PC-3 (cell line): ENCODE results near the gene GRIPAP1. TPM values are rescaled to one million over a fixed set of nuclear protein-coding genes. Genes with fewer than 3 reads are reported as not detected.

ENCODE experiments used
- ATAC-seq: fragments of 200-7000 bp; cut with Tn5 transposase; 2 replicates; pipeline ENCODE4 v1.9.1; 2020; ENCODE audit warnings: mild to moderate bottlenecking, moderate library complexity
- BruUV-seq: library from RNA; stranded (reverse); fragments of 400-500 nt; replicated peaks from 2 replicates; lab custom pipeline; 2021; lab: Mats Ljungman, UMichigan
- CTCF ChIA-PET: fragments of 300-600 bp; sonication (Branson Sonifier 250); formaldehyde crosslinking; loops from one replicate; lab custom pipeline; 2022; ENCODE audit warnings: antibody characterized with exemption; lab: Charles Lee
- POLR2A ChIA-PET: fragments of 300-600 bp; sonication (Branson Sonifier 250); formaldehyde crosslinking; loops from one replicate; lab custom pipeline; 2022; ENCODE audit warnings: antibody characterized with exemption; ENCODE audit not compliant: unreplicated experiment; lab: Charles Lee
- DNase-seq: peaks from one replicate; pipeline ENCODE4 v3.0.0-alpha.2; 2015
- H2AFZ ChIP-seq: fragments of 300-600 bp; sonication (generic); 2 replicates; pipeline ENCODE4 v1.6.0; 2016; ENCODE audit warnings: antibody characterized with exemption, low read length
- H3F3A ChIP-seq: fragments of 300-600 bp; sonication (generic); one replicate; pipeline ENCODE4 v1.6.0; 2017; ENCODE audit warnings: antibody characterized with exemption, low read length, control low read depth, mild to moderate bottlenecking; ENCODE audit not compliant: unreplicated experiment
- H3K27ac ChIP-seq: fragments of 300-600 bp; sonication (generic); 2 replicates; pipeline ENCODE4 v1.5.1; 2016; ENCODE audit warnings: mild to moderate bottlenecking, low read length
- H3K27me3 ChIP-seq: fragments of 300-600 bp; sonication (generic); 2 replicates; pipeline ENCODE4 v1.6.1; 2016; ENCODE audit warnings: low read length, mixed read lengths
- H3K36me3 ChIP-seq: fragments of 300-600 bp; sonication (generic); 2 replicates; pipeline ENCODE4 v1.6.1; 2016; ENCODE audit warnings: low read depth, mixed run types, low read length, mixed read lengths
- H3K4me1 ChIP-seq: fragments of 300-600 bp; sonication (generic); 2 replicates; pipeline ENCODE4 v1.5.1; 2016; ENCODE audit warnings: low read length; ENCODE audit not compliant: insufficient read depth
- H3K4me2 ChIP-seq: fragments of 300-600 bp; sonication (generic); 2 replicates; pipeline ENCODE4 v1.6.0; 2016; ENCODE audit warnings: low read length
- H3K4me3 ChIP-seq: fragments of 300-600 bp; sonication (generic); 2 replicates; pipeline ENCODE4 v1.5.1; 2016; ENCODE audit warnings: mild to moderate bottlenecking, low read length, mixed read lengths
- H3K79me2 ChIP-seq: fragments of 300-600 bp; sonication (generic); 2 replicates; pipeline ENCODE4 v1.6.1; 2017; ENCODE audit warnings: low read length, mixed read lengths
- H3K9ac ChIP-seq: fragments of 300-600 bp; sonication (generic); 2 replicates; pipeline ENCODE4 v1.6.0; 2016; ENCODE audit warnings: mild to moderate bottlenecking, low read length
- H3K9me2 ChIP-seq: fragments of 300-600 bp; sonication (generic); replicated peaks from 2 replicates; pipeline ENCODE4 v1.6.1; 2016; ENCODE audit warnings: mixed run types, low read length, mixed read lengths
- H3K9me3 ChIP-seq: fragments of 300-600 bp; sonication (generic); 2 replicates; pipeline ENCODE4 v1.6.1; 2016; ENCODE audit warnings: low read length, mixed read lengths
- H4K20me1 ChIP-seq: fragments of 300-600 bp; sonication (generic); 2 replicates; pipeline ENCODE4 v1.6.1; 2016; ENCODE audit warnings: low read length, mixed read lengths
- EZH2 ChIP-seq: fragments of 300-600 bp; sonication (generic); IDR thresholded peaks from one replicate; pipeline ENCODE4 v1.6.1; 2017; ENCODE audit warnings: antibody characterized with exemption, mild to moderate bottlenecking, low read length; ENCODE audit not compliant: unreplicated experiment
- EZH2phosphoT487 ChIP-seq: fragments of 300-600 bp; sonication (generic); IDR thresholded peaks from 2 replicates; pipeline ENCODE4 v1.6.1; 2018; ENCODE audit warnings: mild to moderate bottlenecking, antibody characterized with exemption, low read length, borderline replicate concordance
- intact Hi-C: fragments of 100-400 bp; cut with micrococcal nuclease; formaldehyde crosslinking; loops from 2 replicates; pipeline ENCODE4 v1.9.0; 2023
- total RNA-seq: library from RNA; depleted of rRNA; stranded (reverse); fragments of >200 nt; gene quantifications from 2 replicates; pipeline ENCODE4 v1.2.3, GENCODE V29; 2014
- TF ChIP-seq, protein P1 (sequence below): fragments of 300-600 bp; sonication (generic); conservative IDR thresholded peaks from 2 replicates; pipeline ENCODE4 v1.5.1; 2017; ENCODE audit warnings: antibody characterized with exemption, low read depth, mild to moderate bottlenecking, low read length

The GRIPAP1 gene
- total RNA-seq, 1 experiment from 2014 or later = 31.1 TPM

DNA sequence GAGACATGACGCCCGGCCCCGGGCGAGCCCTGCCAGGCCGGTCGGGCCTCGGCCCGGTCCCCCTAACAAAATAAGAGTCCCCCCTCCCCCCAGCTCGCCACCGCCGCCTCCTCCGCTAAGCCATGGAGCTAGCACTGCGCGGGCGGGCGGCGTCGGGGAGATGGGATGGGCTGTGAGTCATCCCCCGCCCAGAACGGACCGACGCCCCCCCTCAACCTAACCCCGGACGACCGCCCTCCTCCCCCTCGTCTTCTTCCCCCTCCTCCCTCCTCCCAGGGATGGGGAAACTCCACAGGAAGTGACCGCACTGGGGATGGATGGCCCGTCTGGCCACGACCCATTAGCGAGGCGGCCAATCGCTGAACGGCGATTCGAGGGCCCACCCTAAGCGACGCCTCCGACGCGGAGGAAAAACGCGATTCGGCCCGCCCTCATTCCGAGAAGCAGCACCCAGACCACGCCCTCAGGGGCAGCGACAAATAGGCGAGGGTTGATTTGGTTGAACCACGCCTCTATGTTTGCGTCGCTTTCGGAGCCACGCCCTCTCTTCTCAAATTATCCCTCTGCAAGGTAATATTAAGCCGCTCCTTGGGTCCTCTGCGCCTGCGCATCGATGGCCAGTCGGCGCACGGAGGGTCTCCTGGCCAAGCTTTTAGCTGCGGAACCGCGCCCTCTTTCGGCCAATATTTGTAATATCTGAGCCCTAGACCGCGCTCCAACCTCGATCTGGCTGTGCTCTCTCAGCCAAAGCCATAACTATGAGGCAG lies 41.3 kb upstream of the GRIPAP1 start, which contains the start of gene TFE3:
Gene TFE3, minus strand, starts transcription at position 138 of the 767 bp plus-strand sequence. Its CDS starts 131 bp downstream, at position 7.
- Histone ChIP-seq H3K9me2 (no peaks in the 10 kb centered on the region), H3K4me2 (peak within 1 kb of the TSS; percentile 91), H3K9ac (peak within 1 kb of the TSS; percentile 91), H4K20me1 (no peaks in the 10 kb centered on the region), H3K36me3 (peaks cover 4% of the 10 kb centered on the region; the same call in 1 of the 2 replicates), H3K79me2 (peaks cover 41% of the 10 kb centered on the region), H2AFZ (peak within 1 kb of the TSS; percentile 86), H3K4me3 (peak within 1 kb of the TSS; percentile 96), H3K4me1 (peaks cover 34% of the 10 kb centered on the region), H3K27ac (peak within 1 kb of the TSS; percentile 65), H3K27me3 (no peaks in the 10 kb centered on the region), H3F3A (no peaks in the 10 kb centered on the region), H3K9me3 (no peaks in the 10 kb centered on the region)
- ChIA-PET CTCF (interaction anchor here (0.6 to 0.7 kb wide), 3 partner anchors 41 to 152 kb away, joined by 4 to 7 read pairs (median 5); partner anchors contain the start of gene GRIPAP1), POLR2A (interaction anchor here (0.6 to 0.9 kb wide), 4 partner anchors 42 to 306 kb away, joined by 3 to 12 read pairs (median 4); partner anchors contain the start of gene GRIPAP1)
- no TSS peak for BruUV-seq
- ATAC-seq (peak; percentile 78), DNase-seq (peak; percentile 99)
- intact Hi-C loops = loop anchor here (1.0 to 5.0 kb wide), 6 partner anchors 41 to 146 kb away; partner anchors contain the start of genes GRIPAP1, MAGIX, PQBP1 and TIMM17B
- TF ChIP-seq, protein P1, sequence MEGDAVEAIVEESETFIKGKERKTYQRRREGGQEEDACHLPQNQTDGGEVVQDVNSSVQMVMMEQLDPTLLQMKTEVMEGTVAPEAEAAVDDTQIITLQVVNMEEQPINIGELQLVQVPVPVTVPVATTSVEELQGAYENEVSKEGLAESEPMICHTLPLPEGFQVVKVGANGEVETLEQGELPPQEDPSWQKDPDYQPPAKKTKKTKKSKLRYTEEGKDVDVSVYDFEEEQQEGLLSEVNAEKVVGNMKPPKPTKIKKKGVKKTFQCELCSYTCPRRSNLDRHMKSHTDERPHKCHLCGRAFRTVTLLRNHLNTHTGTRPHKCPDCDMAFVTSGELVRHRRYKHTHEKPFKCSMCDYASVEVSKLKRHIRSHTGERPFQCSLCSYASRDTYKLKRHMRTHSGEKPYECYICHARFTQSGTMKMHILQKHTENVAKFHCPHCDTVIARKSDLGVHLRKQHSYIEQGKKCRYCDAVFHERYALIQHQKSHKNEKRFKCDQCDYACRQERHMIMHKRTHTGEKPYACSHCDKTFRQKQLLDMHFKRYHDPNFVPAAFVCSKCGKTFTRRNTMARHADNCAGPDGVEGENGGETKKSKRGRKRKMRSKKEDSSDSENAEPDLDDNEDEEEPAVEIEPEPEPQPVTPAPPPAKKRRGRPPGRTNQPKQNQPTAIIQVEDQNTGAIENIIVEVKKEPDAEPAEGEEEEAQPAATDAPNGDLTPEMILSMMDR = peak; percentile 68
- TF ChIP-seq EZH2 = no peak

DNA sequence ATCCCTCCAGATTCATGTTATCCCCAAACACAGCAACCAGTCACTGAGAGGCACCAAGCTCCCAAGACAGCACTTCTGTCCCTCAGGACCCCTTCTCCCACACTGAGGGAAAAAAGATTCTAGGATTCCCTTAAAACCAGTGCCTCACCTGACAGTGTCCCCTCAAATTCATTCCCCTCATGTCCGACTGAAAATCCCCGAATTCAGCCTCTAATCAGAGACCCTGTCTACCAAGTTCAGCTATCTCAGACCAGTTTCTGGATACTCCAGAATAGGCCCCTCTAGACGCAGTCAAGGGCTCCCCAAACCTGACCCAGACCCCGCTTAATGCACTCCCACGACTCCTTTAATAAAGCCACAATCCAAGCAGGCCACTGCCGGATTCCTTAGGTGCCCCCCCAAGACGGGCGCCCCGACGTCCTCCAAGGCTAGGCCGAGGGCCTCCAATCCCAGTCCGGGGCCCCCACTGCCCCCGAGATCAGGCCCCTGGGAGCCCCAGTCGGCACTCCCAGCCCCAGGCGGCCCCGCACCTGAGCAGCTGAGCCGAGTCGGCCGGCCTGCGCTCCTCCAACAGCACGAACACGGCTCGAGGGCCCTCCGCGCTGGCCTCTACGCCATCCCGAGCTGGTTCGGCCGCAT lies 40.6 kb upstream of the GRIPAP1 start:
- Histone ChIP-seq H3K36me3 (peaks cover 8% of the 10 kb centered on the region), H3K4me2 (peak overlapping the region; percentile 91), H3K4me3 (peak overlapping the region; percentile 96), H3F3A (no peaks in the 10 kb centered on the region), H3K27me3 (no peaks in the 10 kb centered on the region), H2AFZ (peak overlapping the region; percentile 52; the same call in 1 of the 2 replicates), H4K20me1 (no peaks in the 10 kb centered on the region), H3K9ac (peak overlapping the region; percentile 91), H3K9me2 (no peaks in the 10 kb centered on the region), H3K4me1 (peaks cover 41% of the 10 kb centered on the region), H3K27ac (peak overlapping the region; percentile 65), H3K79me2 (peaks cover 41% of the 10 kb centered on the region), H3K9me3 (no peaks in the 10 kb centered on the region)
- intact Hi-C loops = loop anchor here (1.0 to 5.0 kb wide), 6 partner anchors 40 to 145 kb away; partner anchors contain the start of genes GRIPAP1, MAGIX, PQBP1 and TIMM17B
- DNase-seq (no peak), ATAC-seq (peak; percentile 0; the same call in 1 of the 2 replicates)
- ChIA-PET CTCF (no interaction called here), POLR2A (interaction anchor here (0.9 kb wide), 1 partner anchor 41 kb away, joined by 12 read pairs; the partner anchor contains the start of gene GRIPAP1)
- no TSS peak for BruUV-seq
- TF ChIP-seq EZH2phosphoT487 (no peak), EZH2 (no peak)
- TF ChIP-seq, protein P1 = no peak
